HCT116 (cell line): ENCODE results near the gene TNRC18.

Source experiments
- CEBPB ChIP-seq: IDR thresholded peaks from 2 replicates; pipeline ENCODE4 v1.6.1; 2012; ENCODE audit warnings: low read depth
- EZH2 ChIP-seq: fragments of 200-600 bp; sonication (generic); IDR thresholded peaks from 2 replicates; pipeline ENCODE4 v1.6.1; 2017; ENCODE audit warnings: antibody characterized with exemption, mixed run types
- POLR2A ChIP-seq: IDR thresholded peaks from 2 replicates; pipeline ENCODE4 v1.7.0; 2011; ENCODE audit warnings: borderline replicate concordance; ENCODE audit not compliant: insufficient read depth, insufficient read length; ENCODE audit errors: extremely low read depth
- POLR2AphosphoS5 ChIP-seq: IDR thresholded peaks from 2 replicates; pipeline ENCODE4 v1.6.1; 2011; ENCODE audit warnings: mild to moderate bottlenecking, low read depth, low read length, moderate library complexity
- SIN3A ChIP-seq: IDR thresholded peaks from 2 replicates; pipeline ENCODE4 v1.6.1; 2012; ENCODE audit warnings: low read depth
- SRF ChIP-seq: IDR thresholded peaks from 2 replicates; pipeline ENCODE4 v1.6.1; 2012; ENCODE audit warnings: low read depth
- TF ChIP-seq, protein P1 (sequence below): IDR thresholded peaks from 2 replicates; pipeline ENCODE4 v1.6.1; 2012; ENCODE audit warnings: low read depth
- TF ChIP-seq, protein P2 (sequence below), 3 experiments: fragments of 200-600 bp in 1 of 3; sonication (generic) in 1 of 3; IDR thresholded peaks in 2 of 3; conservative IDR thresholded peaks in 1 of 3; 2 replicates each; pipeline ENCODE4 v1.5.1; 2012 to 2017; ENCODE audit warnings: low read depth in 2 of 3, low read length in 2 of 3, antibody characterized with exemption in 1 of 3, borderline replicate concordance in 1 of 3, control low read depth in 1 of 3, mild to moderate bottlenecking in 1 of 3, mixed read lengths in 1 of 3, mixed run types in 1 of 3, moderate library complexity in 1 of 3; ENCODE audit not compliant: insufficient read depth in 1 of 3
- TF ChIP-seq, protein P3 (sequence below): IDR thresholded peaks from 2 replicates; pipeline ENCODE4 v1.6.1; 2012

DNA sequence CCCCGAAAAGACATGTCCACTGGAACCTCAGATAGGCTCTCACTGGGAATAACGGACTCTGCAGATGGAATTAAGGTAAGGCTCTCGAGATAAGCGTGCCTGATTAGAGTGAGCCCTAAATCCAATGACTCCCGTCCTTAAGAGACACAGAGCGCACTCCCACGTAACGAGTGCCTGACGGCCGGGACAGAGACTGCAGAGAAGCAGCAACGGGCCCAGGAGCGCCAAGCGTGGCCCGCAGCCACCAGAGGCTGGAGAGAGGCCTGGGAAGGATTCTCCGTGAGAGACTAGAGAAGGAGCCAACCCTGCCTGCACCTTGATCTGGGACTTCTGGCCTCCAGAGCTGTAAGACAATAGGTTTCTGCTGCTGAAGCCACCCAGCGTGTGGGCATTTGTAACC, 20.0 kb upstream of the TNRC18 start:
- TF ChIP-seq, protein P1, sequence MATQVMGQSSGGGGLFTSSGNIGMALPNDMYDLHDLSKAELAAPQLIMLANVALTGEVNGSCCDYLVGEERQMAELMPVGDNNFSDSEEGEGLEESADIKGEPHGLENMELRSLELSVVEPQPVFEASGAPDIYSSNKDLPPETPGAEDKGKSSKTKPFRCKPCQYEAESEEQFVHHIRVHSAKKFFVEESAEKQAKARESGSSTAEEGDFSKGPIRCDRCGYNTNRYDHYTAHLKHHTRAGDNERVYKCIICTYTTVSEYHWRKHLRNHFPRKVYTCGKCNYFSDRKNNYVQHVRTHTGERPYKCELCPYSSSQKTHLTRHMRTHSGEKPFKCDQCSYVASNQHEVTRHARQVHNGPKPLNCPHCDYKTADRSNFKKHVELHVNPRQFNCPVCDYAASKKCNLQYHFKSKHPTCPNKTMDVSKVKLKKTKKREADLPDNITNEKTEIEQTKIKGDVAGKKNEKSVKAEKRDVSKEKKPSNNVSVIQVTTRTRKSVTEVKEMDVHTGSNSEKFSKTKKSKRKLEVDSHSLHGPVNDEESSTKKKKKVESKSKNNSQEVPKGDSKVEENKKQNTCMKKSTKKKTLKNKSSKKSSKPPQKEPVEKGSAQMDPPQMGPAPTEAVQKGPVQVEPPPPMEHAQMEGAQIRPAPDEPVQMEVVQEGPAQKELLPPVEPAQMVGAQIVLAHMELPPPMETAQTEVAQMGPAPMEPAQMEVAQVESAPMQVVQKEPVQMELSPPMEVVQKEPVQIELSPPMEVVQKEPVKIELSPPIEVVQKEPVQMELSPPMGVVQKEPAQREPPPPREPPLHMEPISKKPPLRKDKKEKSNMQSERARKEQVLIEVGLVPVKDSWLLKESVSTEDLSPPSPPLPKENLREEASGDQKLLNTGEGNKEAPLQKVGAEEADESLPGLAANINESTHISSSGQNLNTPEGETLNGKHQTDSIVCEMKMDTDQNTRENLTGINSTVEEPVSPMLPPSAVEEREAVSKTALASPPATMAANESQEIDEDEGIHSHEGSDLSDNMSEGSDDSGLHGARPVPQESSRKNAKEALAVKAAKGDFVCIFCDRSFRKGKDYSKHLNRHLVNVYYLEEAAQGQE, result no peak
- TF ChIP-seq, protein P2, sequence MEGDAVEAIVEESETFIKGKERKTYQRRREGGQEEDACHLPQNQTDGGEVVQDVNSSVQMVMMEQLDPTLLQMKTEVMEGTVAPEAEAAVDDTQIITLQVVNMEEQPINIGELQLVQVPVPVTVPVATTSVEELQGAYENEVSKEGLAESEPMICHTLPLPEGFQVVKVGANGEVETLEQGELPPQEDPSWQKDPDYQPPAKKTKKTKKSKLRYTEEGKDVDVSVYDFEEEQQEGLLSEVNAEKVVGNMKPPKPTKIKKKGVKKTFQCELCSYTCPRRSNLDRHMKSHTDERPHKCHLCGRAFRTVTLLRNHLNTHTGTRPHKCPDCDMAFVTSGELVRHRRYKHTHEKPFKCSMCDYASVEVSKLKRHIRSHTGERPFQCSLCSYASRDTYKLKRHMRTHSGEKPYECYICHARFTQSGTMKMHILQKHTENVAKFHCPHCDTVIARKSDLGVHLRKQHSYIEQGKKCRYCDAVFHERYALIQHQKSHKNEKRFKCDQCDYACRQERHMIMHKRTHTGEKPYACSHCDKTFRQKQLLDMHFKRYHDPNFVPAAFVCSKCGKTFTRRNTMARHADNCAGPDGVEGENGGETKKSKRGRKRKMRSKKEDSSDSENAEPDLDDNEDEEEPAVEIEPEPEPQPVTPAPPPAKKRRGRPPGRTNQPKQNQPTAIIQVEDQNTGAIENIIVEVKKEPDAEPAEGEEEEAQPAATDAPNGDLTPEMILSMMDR (IDR thresholded peaks at IDR 0.05 in 2 of 3, conservative IDR thresholded peaks at IDR 0.05 in 1 of 3; ENCODE audit: borderline replicate concordance in 1 of 3, insufficient read depth in 1 of 3, low read depth in 2 of 3, low read length in 2 of 3), result no peak
- TF ChIP-seq, protein P3, sequence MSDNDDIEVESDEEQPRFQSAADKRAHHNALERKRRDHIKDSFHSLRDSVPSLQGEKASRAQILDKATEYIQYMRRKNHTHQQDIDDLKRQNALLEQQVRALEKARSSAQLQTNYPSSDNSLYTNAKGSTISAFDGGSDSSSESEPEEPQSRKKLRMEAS, result no peak
- TF ChIP-seq SRF (no peak), POLR2A (no peak), POLR2AphosphoS5 (no peak), SIN3A (no peak), CEBPB (no peak), EZH2 (no peak)
